ENCODE measurements around the gene C2CD2. TPM values are rescaled to one million over a fixed set of nuclear protein-coding genes. Genes with fewer than 3 reads are reported as not detected.

Gene C2CD2
- total and polyA plus RNA-seq, 10 of the 15 experiments (the other 5 are each of a cell fraction or from before 2014, with no cell fraction given) = 2.2 to 30.9 (median 9.9) TPM

GRCh38 chr21:41881051-41881450 lies 72.8 kb downstream of the C2CD2 start:
- in situ Hi-C loops (cut with MboI) (no loop called here), intact Hi-C loops (cut with micrococcal nuclease; ENCODE audit: unreplicated experiment) (no loop called here)
- 97% methylated on average over 6 of the region's 6 CpGs for WGBS (ENCODE audit: insufficient coverage, insufficient replicate concordance, low lambda C conversion rate, missing lambda C conversion rate)
- Histone ChIP-seq H3K27me3 (replicated peaks in 1 of 2; ENCODE audit: control insufficient read depth in 2 of 2, insufficient read depth in 2 of 2, low read length in 1 of 2) (no peaks in the 10 kb centered on the region), H3K9ac (ENCODE audit: control insufficient read depth, insufficient read depth, low read length) (no peak overlapping the region), H3K79me2 (ENCODE audit: control insufficient read depth, insufficient read depth, low read length) (peaks cover 26% of the 10 kb centered on the region), H3K36me3 (ENCODE audit: control insufficient read depth in 2 of 2, insufficient read depth in 2 of 2, low read length in 1 of 2) (no peaks in the 10 kb centered on the region), H3K4me3 (no peak overlapping the region), H3K4me2 (ENCODE audit: control insufficient read depth, insufficient read depth) (no peak overlapping the region), H3K9me3 (replicated peaks; ENCODE audit: control insufficient read depth, insufficient read depth, low read length) (no peaks in the 10 kb centered on the region), H3K27ac (ENCODE audit: control insufficient read depth, insufficient read depth) (no peak overlapping the region), H2AFZ (ENCODE audit: control insufficient read depth, low read depth, low read length) (no peak overlapping the region), H3K4me1 (ENCODE audit: control insufficient read depth, insufficient read depth, low read length) (peaks cover 12% of the 10 kb centered on the region), H4K20me1 (ENCODE audit: control insufficient read depth, insufficient read depth) (no peaks in the 10 kb centered on the region)
- ChIA-PET POLR2A (interaction anchor here (3.8 kb wide), 1 partner anchor 44 kb away, joined by 28 read pairs; no protein-coding TSS in a partner anchor), RAD21 (ENCODE audit: unreplicated experiment) (no interaction called here), SMC1A (ENCODE audit: uncharacterized antibody, unreplicated experiment) (no interaction called here), CTCF (interaction anchor here (1.2 kb wide), 1 partner anchor 71 kb away, joined by 3 read pairs; no protein-coding TSS in a partner anchor)
- no peak for ATAC-seq
- FAIRE-seq = no peak
- no TSS peak for BruUV-seq (replicated peaks)
- no peak for DNase-seq (ENCODE audit: low read depth, low spot score)
- no peak for TF ChIP-seq MYC (IDR thresholded peaks at IDR 0.05; ENCODE audit: insufficient read depth, insufficient read length, insufficient replicate concordance, low read length, severe bottlenecking)
- no peak for TF ChIP-seq GABPA (IDR thresholded peaks at IDR 0.05; ENCODE audit: low read depth)

- RAD21 ChIA-PET (ENCODE audit: unreplicated experiment) = interaction anchor here (0.8 to 3.7 kb wide), 11 partner anchors 13 to 237 kb away, joined by 3 to 39 read pairs (median 4); no protein-coding TSS in a partner anchor
- in situ Hi-C loops (cut with MboI) = no loop called here
- peak overlapping the region; percentile 65; the same call in 1 of the 2 replicates for H3K4me3 ChIP-seq
- no peak for TF ChIP-seq HCFC1 (IDR thresholded peaks at IDR 0.05; ENCODE audit: low read length)
- TF ChIP-seq ZZZ3 (IDR thresholded peaks at IDR 0.05; ENCODE audit: control insufficient read depth, insufficient read length, low read depth) = no peak
- TF ChIP-seq POLR2AphosphoS5 (IDR thresholded peaks at IDR 0.05; ENCODE audit: low read length) = no peak
- TF ChIP-seq ZNF384 (IDR thresholded peaks at IDR 0.05; ENCODE audit: borderline replicate concordance, low read depth, low read length) = no peak
- TF ChIP-seq BCLAF1 (IDR thresholded peaks at IDR 0.05) = no peak
- no peak for TF ChIP-seq DPF2 (IDR thresholded peaks at IDR 0.05)
- TF ChIP-seq ZNF207 (IDR thresholded peaks at IDR 0.05; ENCODE audit: borderline replicate concordance) = no peak
- TF ChIP-seq NR2F1 (conservative IDR thresholded peaks at IDR 0.05) = no peak
- no peak for TF ChIP-seq ATF3 (IDR thresholded peaks at IDR 0.05; ENCODE audit: borderline replicate concordance, extremely low read depth, low read depth, low read length)
- TF ChIP-seq BCL3 (IDR thresholded peaks at IDR 0.05; ENCODE audit: borderline replicate concordance, insufficient read depth, low read depth, low read length, poor library complexity, severe bottlenecking) = no peak
- TF ChIP-seq POLR2A (IDR thresholded peaks at IDR 0.05; ENCODE audit: low read depth, low read length) = no peak
Observed at GRCh38 chr21:41880153-41880552, 73.7 kb downstream of the C2CD2 start.

More at GRCh38 chr21:41880153-41880552, 73.7 kb downstream of the C2CD2 start:
- Histone ChIP-seq H3K27me3 (replicated peaks in 1 of 2; ENCODE audit: control insufficient read depth in 2 of 2, insufficient read depth in 2 of 2, low read length in 1 of 2) (no peaks in the 10 kb centered on the region), H3K27ac (ENCODE audit: control insufficient read depth, insufficient read depth) (no peak overlapping the region; the same call in 1 of the 2 replicates), H2AFZ (ENCODE audit: control insufficient read depth, low read depth, low read length) (no peak overlapping the region), H3K4me1 (ENCODE audit: control insufficient read depth, insufficient read depth, low read length) (peaks cover 6% of the 10 kb centered on the region), H3K36me3 (ENCODE audit: control insufficient read depth in 2 of 2, insufficient read depth in 2 of 2, low read length in 1 of 2) (no peaks in the 10 kb centered on the region), H3K9me3 (replicated peaks; ENCODE audit: control insufficient read depth, insufficient read depth, low read length) (no peaks in the 10 kb centered on the region), H3K9ac (ENCODE audit: control insufficient read depth, insufficient read depth, low read length) (peak overlapping the region; percentile 79), H3K79me2 (ENCODE audit: control insufficient read depth, insufficient read depth, low read length) (peaks cover 34% of the 10 kb centered on the region), H4K20me1 (ENCODE audit: control insufficient read depth, insufficient read depth) (no peaks in the 10 kb centered on the region), H3K4me2 (ENCODE audit: control insufficient read depth, insufficient read depth) (peak overlapping the region; percentile 49)
- ATAC-seq = no peak
- CTCF ChIA-PET = interaction anchor here (0.6 to 3.6 kb wide), 12 partner anchors 8 to 245 kb away, joined by 3 to 21 read pairs (median 4); no protein-coding TSS in a partner anchor
- POLR2A ChIA-PET = interaction anchor here (1.5 to 3.8 kb wide), 3 partner anchors 17 to 126 kb away, joined by 3 to 28 read pairs (median 5); no protein-coding TSS in a partner anchor
- 71% methylated on average over 9 of the region's 9 CpGs for WGBS (ENCODE audit: insufficient coverage, insufficient replicate concordance, low lambda C conversion rate, missing lambda C conversion rate)
- no peak for FAIRE-seq
- no TSS peak for BruUV-seq (replicated peaks)
- intact Hi-C loops (cut with micrococcal nuclease; ENCODE audit: unreplicated experiment) = no loop called here
- SMC1A ChIA-PET (ENCODE audit: uncharacterized antibody, unreplicated experiment) = interaction anchor here (0.6 to 4.6 kb wide), 12 partner anchors 12 to 237 kb away, joined by 3 to 51 read pairs (median 4); no protein-coding TSS in a partner anchor
- DNase-seq (ENCODE audit: low read depth, low spot score) = no peak

Measured in GM12878 (cell line).